Esophagus muscularis mucosa (tissue), 4 donors: ENCODE data around the gene PAM. TPM values are rescaled to one million over a fixed set of nuclear protein-coding genes. Genes with fewer than 3 reads are reported as not detected.

Source experiments
- DNase-seq: peaks from one replicate; pipeline ENCODE4 v3.0.0-alpha.2; 2017; ENCODE audit errors: extremely low spot score
- H3K27ac ChIP-seq, 4 donors: fragments of 200-600 bp; sonication (generic); replicated peaks in 1 of 4; 1 replicate in 3 of 4; 2 replicates in 1 of 4; pipeline ENCODE4 v1.5.1; 2016 to 2019; ENCODE audit warnings: mild to moderate bottlenecking in 1 of 4
- H3K27me3 ChIP-seq, 4 donors: fragments of 200-600 bp; sonication (generic); one replicate each; pipeline versions ENCODE4 v1.5.1 to v1.6.0; 2016 to 2019
- H3K36me3 ChIP-seq, 4 donors: fragments of 200-600 bp; sonication (generic); one replicate each; pipeline ENCODE4 v1.5.1; 2016 to 2019
- H3K4me1 ChIP-seq, 4 donors: fragments of 200-600 bp; sonication (generic); one replicate each; pipeline ENCODE4 v1.5.1; 2016 to 2019
- H3K4me3 ChIP-seq, 4 donors: fragments of 200-600 bp; sonication (generic); 1 replicate in 2 of 4; 2 replicates in 2 of 4; pipeline ENCODE4 v1.5.1; 2016 to 2019; ENCODE audit warnings: mild to moderate bottlenecking in 4 of 4, moderate library complexity in 1 of 4
- H3K9me3 ChIP-seq, 4 donors: fragments of 200-600 bp; sonication (generic); 1 replicate in 3 of 4; 2 replicates in 1 of 4; pipeline ENCODE4 v1.5.1; 2016 to 2019
- EP300 ChIP-seq: sonication (generic); formaldehyde crosslinking; IDR thresholded peaks from one replicate; pipeline ENCODE4 v1.6.1; 2017; ENCODE audit warnings: antibody characterized with exemption
- POLR2A ChIP-seq: fragments of 450-650 bp; IDR thresholded peaks from one replicate; pipeline ENCODE4 v1.6.1; 2017; ENCODE audit warnings: antibody characterized with exemption, moderate library complexity, mild to moderate bottlenecking, low read depth
- POLR2AphosphoS5 ChIP-seq, 2 donors: sonication (generic); formaldehyde crosslinking; IDR thresholded peaks; one replicate each; pipeline ENCODE4 v1.6.1; 2017; ENCODE audit warnings: antibody characterized with exemption in 2 of 2
- WGBS: methylation state at CpG from one replicate; pipeline ENCODE4 v1.1.5; 2018; 5-methylcytosine and 5-hydroxymethylcytosine counted together
- intact Hi-C: fragments of 100-400 bp; cut with DNase I; formaldehyde crosslinking; loops from one replicate; pipeline ENCODE4 v1.15.1; 2023
- total RNA-seq, 4 donors: library from RNA; depleted of rRNA; stranded (reverse); fragments of >200 nt; gene quantifications; one replicate each; pipeline versions ENCODE4 v1.1.0 to v1.2.1, GENCODE V29; 2016
- TF ChIP-seq, protein P1 (sequence below), 3 experiments: fragments of 200-600 bp in 2 of 3; fragments of 450-650 bp in 1 of 3; sonication (generic) in 2 of 3; IDR thresholded peaks; one replicate each; pipeline ENCODE4 v1.5.1; 2017 to 2019; ENCODE audit warnings: antibody characterized with exemption in 3 of 3, mild to moderate bottlenecking in 2 of 3, moderate library complexity in 1 of 3

The PAM gene
- total RNA-seq, 4 donors from 2014 or later: 212 to 250 (median 227) TPM

DNA sequence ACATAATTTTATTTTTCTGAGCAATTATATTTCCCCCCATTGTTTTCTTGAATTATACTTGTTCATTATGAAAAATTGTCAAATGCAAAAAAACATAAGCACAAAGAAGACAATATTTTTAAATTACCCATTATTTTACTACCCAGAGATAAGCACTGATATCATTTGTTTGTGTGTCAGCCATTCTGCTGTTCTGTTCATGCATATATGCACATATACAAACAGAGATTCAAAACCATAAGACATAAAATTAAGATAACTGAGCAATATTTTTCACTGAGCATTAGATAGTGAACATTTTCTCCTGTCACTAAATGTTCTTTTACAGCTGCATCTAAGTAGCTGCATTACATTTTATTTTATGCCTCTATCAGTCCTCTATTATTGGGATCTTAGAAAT is 35.6 kb downstream of the PAM start:
- Histone ChIP-seq H3K4me3 (no peak overlapping the region), H3K9me3 (no peaks in the 10 kb centered on the region), H3K4me1 (peaks cover 4 to 31% (median 8%) of the 10 kb centered on the region in 4 donors), H3K27me3 (no peaks in the 10 kb centered on the region), H3K36me3 (no peaks in the 10 kb centered on the region), H3K27ac (no peak overlapping the region)
- intact Hi-C loops: no loop called here
- TF ChIP-seq, protein P1, sequence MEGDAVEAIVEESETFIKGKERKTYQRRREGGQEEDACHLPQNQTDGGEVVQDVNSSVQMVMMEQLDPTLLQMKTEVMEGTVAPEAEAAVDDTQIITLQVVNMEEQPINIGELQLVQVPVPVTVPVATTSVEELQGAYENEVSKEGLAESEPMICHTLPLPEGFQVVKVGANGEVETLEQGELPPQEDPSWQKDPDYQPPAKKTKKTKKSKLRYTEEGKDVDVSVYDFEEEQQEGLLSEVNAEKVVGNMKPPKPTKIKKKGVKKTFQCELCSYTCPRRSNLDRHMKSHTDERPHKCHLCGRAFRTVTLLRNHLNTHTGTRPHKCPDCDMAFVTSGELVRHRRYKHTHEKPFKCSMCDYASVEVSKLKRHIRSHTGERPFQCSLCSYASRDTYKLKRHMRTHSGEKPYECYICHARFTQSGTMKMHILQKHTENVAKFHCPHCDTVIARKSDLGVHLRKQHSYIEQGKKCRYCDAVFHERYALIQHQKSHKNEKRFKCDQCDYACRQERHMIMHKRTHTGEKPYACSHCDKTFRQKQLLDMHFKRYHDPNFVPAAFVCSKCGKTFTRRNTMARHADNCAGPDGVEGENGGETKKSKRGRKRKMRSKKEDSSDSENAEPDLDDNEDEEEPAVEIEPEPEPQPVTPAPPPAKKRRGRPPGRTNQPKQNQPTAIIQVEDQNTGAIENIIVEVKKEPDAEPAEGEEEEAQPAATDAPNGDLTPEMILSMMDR (IDR thresholded peaks at IDR 0.05): no peak
- TF ChIP-seq POLR2A: no peak
- no peak for TF ChIP-seq EP300
- TF ChIP-seq POLR2AphosphoS5 (IDR thresholded peaks at IDR 0.05): no peak
- no peak for DNase-seq

DNA sequence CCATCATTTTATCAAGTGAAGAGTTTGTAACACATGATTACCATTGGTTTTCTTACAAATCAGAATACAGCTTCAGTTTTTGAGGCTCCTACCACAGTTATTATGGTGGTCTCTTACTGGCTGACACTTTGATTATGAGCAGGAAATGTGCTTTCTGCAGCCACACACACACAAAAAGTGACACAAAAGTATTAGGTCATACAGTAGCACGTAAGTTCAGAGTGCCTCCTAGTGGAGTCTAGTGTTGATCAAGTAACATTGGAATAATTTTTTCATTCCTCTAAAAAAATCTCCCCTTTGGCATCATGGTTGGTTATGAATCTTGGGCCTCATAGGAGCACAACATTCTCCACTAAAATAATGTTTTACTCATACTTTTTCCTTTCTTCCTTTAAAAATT is 37.6 kb downstream of the PAM start:
- Histone ChIP-seq H3K4me3 (no peak overlapping the region), H3K27me3 (no peaks in the 10 kb centered on the region), H3K27ac (no peak overlapping the region), H3K4me1 (peaks cover 9 to 51% (median 25%) of the 10 kb centered on the region in 4 donors), H3K36me3 (no peaks in the 10 kb centered on the region), H3K9me3 (no peaks in the 10 kb centered on the region)
- TF ChIP-seq EP300: no peak
- no peak for TF ChIP-seq POLR2AphosphoS5 (IDR thresholded peaks at IDR 0.05)
- 96% methylated on average over 1 of the region's 1 CpG for WGBS
- DNase-seq: no peak
- intact Hi-C loops: no loop called here

DNA sequence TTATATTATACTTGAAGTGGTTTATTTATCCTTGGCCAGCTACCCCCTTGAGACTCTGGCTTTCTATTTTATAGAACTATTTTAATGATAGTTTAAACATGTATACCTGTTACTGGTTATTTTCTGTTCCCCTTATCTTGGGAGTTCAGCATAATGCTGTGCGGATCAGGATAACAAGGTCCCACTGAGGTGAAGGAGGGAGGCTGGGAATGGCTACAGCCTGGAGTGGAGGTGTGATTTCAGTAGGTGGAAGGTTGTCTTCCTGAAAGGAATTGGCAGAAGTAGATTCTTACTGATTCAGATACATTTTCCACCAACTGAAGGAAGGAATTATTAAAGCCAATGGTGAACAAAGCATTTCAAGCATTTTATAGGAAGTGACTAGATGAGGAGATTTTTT is 38.9 kb downstream of the PAM start:
- Histone ChIP-seq H3K36me3 (no peaks in the 10 kb centered on the region), H3K4me3 (no peak overlapping the region), H3K27me3 (no peaks in the 10 kb centered on the region), H3K4me1 (peaks cover 22 to 63% (median 31%) of the 10 kb centered on the region in 4 donors), H3K27ac (no peak overlapping the region), H3K9me3 (no peaks in the 10 kb centered on the region)
- intact Hi-C loops: no loop called here
- DNase-seq: no peak
- 94% methylated on average over 1 of the region's 1 CpG for whole genome bisulfite sequencing
- TF ChIP-seq EP300: no peak
- no peak for TF ChIP-seq POLR2AphosphoS5 (IDR thresholded peaks at IDR 0.05)
- TF ChIP-seq POLR2A: no peak
- TF ChIP-seq, protein P1 (IDR thresholded peaks at IDR 0.05): no peak

DNA sequence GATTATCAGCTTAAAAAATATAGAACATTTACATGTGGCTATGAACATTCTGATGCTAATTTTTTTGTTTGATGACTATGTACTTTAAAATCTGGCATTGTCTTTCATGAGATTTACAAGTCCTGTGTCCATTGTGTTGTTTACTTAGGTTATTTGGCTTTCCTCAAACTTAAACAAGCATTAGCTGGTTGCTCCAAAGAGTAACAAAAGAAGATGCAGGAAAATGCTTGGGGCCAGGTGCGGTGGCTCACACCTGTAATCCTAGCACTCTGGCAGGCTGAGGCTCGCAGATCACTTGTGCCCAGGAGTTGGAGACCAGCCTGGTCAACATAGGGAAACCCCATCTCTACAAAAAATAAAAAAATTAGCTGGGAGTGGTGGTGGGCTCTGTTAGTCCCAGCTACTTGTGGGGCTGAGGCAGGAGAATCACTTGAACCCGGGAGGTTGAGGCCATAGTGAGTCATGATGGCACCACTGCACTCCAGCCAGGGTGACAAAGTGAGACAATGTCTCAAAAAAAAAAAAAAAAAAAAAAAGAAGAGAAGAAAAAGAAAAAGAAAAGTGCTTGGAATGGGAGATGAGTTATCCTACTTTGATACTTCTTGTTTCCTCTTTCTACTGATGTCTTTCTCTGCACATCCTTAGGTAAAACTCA is 39.7 kb downstream of the PAM start:
- intact Hi-C loops: no loop called here
- Histone ChIP-seq H3K4me1 (peaks cover 29 to 64% (median 35%) of the 10 kb centered on the region in 4 donors), H3K4me3 (peak overlapping the region in 1 of 4 donors; percentile 4), H3K9me3 (no peaks in the 10 kb centered on the region), H3K36me3 (no peaks in the 10 kb centered on the region), H3K27ac (peak overlapping the region in 3 of 4 donors; percentile 35 to 54 (median 47)), H3K27me3 (no peaks in the 10 kb centered on the region)
- WGBS: 96% methylated on average over 3 of the region's 3 CpGs
- TF ChIP-seq POLR2A: no peak
- no peak for DNase-seq

DNA sequence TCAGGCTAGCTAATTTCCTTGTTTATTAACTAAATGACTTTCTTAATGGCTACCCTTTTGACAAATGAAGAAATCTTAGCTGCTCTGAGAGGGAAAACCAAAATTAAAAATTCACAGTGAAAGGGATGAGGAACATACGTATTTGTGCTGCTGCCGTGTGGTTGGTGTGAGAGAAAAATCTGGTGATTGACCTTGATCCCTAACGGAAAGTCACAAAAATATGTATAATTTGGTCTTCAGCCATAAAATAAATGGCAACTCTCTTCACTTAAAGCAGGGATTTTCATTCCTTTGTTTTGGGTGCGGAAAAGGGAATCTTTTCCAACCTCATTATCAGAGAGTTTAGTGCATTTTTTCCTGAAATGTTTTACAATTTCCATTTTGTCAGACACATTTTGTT is 40.4 kb downstream of the PAM start:
- Histone ChIP-seq H3K27ac (peak overlapping the region in 3 of 4 donors; percentile 35 to 54 (median 47)), H3K27me3 (no peaks in the 10 kb centered on the region), H3K36me3 (no peaks in the 10 kb centered on the region), H3K4me1 (peaks cover 33 to 70% (median 37%) of the 10 kb centered on the region in 4 donors), H3K9me3 (no peaks in the 10 kb centered on the region), H3K4me3 (peak overlapping the region in 1 of 4 donors; percentile 4)
- TF ChIP-seq, protein P1 (IDR thresholded peaks at IDR 0.05): no peak
- no peak for TF ChIP-seq POLR2A
- no peak for TF ChIP-seq POLR2AphosphoS5 (IDR thresholded peaks at IDR 0.05)
- no peak for TF ChIP-seq EP300
- DNase-seq: no peak
- intact Hi-C loops: no loop called here
- 57% methylated on average over 4 of the region's 4 CpGs for WGBS

DNA sequence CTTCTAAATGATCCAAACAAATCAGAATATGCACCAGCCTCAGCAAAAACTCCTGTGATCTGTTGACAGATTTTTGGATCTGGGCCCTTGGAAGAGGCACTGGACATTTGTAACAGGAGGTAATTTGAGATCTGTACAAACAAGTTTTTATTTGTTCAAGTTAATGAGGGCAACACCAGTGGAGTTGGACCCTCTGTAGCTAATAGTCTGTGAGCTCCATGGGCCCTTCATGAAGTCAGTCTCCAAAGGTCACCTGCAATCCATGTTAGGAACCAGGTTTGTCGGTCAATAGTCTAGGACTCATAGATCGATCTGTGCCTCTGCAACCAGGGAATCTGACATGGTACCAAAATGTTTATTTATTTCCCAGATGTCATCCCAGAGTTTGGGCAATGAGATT is 40.9 kb downstream of the PAM start:
- intact Hi-C loops: no loop called here
- no peaks in the 10 kb centered on the region for H3K36me3 ChIP-seq

More for the DNA sequence above, 40.9 kb downstream of the PAM start:
- Histone ChIP-seq H3K4me1 (peaks cover 33 to 73% (median 41%) of the 10 kb centered on the region in 4 donors), H3K27me3 (no peaks in the 10 kb centered on the region), H3K4me3 (no peak overlapping the region), H3K9me3 (no peaks in the 10 kb centered on the region), H3K27ac (peak overlapping the region in 3 of 4 donors; percentile 25 to 54 (median 35))
- no peak for DNase-seq
- 91% methylated on average over 2 of the region's 2 CpGs for WGBS
- no peak for TF ChIP-seq EP300
- no peak for TF ChIP-seq POLR2AphosphoS5 (IDR thresholded peaks at IDR 0.05)
- TF ChIP-seq POLR2A: no peak
- TF ChIP-seq, protein P1 (IDR thresholded peaks at IDR 0.05): no peak
